ENCODE data around the gene FBXO3.
"Not testable (repeated sequence)": the region's sequence is repeated elsewhere in the genome, so short reads cannot be mapped to it uniquely, and the experiment has no call there.

FBXO3 gene

GRCh38 chr11:33725496-33725895 is 48.8 kb downstream of the FBXO3 start:
- DNase-seq: no peak

DNA sequence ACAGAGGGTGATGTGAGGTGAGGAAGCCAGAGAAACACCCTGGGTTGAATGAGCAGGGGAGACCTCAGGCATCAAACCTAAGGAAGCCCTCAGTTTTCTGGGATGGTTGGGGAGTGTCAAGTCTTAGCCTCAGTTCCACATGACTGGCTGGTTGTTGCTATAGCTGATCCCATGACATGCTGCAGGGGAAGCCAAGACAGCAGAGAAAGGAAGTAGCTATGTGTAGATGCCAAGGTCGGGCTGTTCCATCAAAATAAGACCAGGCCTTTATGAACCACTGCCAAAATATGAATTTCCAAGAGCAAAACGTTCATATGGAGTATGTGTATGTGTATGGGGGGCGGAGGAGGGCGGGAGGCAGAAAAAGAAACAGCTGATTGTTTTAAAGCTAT is 49.7 kb downstream of the FBXO3 start:
- DNase-seq: no peak

- no peak for DNase-seq
Measured at GRCh38 chr11:33723238-33723881, 51.0 kb downstream of the FBXO3 start.

- DNase-seq: no peak
Measured at GRCh38 chr11:33722590-33723234, 51.6 kb downstream of the FBXO3 start.

DNA sequence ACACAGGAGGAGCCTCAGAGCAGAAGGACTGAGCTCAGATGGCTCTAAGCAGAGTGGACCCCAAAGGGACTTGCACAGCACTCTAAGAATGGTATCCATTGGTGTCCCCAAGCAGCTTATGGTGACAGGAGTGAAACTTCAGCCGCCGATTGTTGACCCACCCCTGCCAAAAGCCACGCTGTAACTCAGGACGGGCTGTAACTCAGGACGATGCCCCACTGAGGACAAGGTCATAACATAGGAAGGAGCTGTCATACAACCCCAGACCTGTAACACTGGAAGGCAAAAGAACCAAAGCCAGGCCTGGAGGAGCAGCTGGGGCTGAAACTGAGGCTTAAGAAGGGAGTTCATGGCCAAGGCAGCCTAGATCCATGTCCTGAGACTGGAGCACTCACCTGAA is 52.3 kb downstream of the FBXO3 start:
- DNase-seq: no peak

DNA sequence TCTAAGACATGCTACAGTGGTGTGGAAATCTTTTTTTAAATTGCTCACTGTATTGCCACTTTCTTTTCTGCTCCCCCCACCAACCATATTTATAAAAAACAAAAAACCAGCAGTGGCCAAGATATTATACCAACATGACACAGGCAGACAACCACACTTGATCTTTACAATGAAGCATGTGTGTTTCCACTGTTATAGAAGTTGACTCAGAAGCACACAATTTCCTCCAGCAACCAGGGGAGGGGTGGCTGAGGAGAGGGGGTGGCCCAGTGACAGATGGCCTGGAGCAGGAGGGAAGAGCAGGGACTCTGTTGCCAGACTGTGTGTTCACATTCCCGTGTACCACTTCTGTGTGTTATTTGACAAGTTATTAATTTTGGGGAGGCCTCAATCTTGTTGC is 52.9 kb downstream of the FBXO3 start:
- no peak for DNase-seq

- no peak for DNase-seq
Measured at GRCh38 chr11:33719587-33719986, 54.7 kb downstream of the FBXO3 start.

DNA sequence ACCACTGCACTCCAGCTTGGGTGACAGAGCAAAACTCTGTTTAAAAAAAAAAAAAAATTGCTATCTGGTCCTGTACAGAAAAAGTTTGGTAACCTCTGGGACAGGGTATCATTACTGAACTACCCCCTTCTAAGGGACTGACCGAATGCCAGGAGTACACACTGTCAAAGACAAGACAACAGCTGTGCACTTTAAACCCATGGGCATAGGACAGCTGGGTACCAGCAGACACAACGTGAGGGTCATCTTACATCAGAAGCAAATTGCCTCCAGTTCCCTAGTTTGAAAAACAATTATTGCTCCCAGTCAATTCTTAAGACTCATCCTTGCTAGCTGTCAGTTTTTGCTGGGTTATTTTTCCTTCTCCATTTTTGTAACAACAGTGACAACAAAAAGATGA is 55.9 kb downstream of the FBXO3 start:
- DNase-seq: no peak

GRCh38 chr11:33716243-33716642 is 58.1 kb downstream of the FBXO3 start:
- no peak for DNase-seq

GRCh38 chr11:33713856-33714398 is 60.4 kb downstream of the FBXO3 start:
- DNase-seq: no peak

DNA sequence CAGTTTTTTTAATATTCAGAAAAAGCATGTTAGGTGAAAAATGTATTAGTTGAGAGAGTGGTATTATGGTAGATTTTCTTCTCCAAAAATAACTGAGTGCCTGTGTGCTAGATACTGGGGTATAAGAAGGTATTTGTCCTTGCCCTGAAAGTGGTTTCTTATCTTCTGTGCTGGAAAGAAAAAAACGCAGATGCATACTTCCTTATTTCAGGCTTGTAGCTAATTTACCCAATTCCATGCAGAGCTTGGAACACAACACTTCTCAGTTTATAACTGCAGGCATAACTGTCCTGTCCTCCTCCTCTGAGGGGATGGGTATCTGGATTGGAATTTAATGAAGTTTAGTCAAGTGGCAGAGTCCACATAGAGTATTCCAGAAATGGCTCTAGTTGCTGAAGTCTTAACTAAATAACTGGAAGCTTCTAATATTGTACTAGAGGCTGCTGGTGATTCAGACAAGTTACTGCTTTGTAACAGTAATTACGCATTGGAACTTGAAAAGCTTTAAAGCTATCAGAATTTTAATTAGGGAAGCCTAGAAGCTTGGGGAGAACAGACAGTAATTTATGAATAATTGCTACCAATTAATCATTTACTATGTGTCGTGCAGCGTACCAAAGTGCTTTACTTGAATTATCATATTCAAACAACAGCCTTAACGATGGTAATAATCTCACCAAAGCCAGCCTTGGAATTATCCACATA is 61.0 kb downstream of the FBXO3 start:
- no peak for DNase-seq

DNA sequence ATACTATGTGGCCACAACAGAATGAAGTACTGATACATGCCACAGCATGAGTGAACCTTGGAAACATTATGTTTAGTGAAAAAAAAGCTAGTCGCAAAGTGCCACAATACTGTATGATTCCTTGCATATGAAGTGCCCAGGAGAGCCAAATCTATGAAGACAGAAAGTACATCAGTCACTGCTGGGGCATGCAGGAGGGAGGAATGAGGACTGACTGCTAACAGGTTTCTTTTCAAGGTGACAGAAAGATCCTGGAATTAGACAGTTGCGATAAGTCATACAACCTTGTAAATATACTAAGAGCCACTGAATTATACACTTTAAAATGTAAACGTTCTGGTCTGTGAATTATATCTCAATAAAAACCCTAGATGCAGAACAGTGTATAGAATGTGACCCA is 61.9 kb downstream of the FBXO3 start:
- no peak for DNase-seq

DNA sequence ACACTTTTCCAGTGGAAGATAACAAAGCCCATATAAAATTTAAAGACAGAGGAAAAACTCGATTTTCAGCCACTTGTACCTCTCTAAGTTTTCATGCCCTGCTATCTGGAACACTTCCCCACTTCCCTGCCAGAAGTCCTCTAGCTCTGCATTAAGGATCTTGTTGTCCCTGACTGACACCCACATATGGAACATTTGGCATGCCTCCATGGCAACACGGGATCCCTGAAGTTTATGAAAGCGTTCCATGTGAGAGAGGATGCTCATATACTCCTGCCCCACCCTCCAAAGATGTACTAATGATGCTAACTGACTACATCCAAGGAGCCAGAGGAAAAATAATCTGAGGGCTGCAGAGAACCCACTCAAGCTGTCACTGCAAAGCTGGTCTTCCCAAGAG is 64.9 kb downstream of the FBXO3 start:
- DNase-seq: no peak

GRCh38 chr11:33708985-33709384 is 65.3 kb downstream of the FBXO3 start:
- DNase-seq: no peak

DNA sequence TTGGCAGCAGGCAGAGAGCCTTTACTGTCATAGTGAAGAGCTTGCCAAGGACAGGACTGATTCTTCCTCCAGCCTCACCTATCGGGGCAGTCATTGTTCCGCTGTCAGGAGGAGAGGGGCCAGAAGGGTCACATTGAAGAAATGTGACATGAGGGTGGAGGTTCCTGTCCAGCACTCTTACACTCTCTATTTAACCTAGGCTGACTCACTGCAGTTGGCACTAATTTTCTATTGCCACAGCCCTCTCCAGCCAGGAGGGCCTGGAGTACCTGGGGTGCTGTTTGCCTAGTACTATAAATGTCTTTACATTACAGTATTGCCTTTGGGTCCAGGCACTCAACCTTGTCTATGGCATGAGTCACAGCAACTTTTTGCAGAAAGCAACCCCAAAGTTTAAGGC is 66.5 kb downstream of the FBXO3 start:
- not testable (repeated sequence) for DNase-seq

GRCh38 chr11:33706966-33707365 is 67.4 kb downstream of the FBXO3 start:
- no peak for DNase-seq

- no peak for DNase-seq
Measured at GRCh38 chr11:33706546-33706945, 67.8 kb downstream of the FBXO3 start.

DNA sequence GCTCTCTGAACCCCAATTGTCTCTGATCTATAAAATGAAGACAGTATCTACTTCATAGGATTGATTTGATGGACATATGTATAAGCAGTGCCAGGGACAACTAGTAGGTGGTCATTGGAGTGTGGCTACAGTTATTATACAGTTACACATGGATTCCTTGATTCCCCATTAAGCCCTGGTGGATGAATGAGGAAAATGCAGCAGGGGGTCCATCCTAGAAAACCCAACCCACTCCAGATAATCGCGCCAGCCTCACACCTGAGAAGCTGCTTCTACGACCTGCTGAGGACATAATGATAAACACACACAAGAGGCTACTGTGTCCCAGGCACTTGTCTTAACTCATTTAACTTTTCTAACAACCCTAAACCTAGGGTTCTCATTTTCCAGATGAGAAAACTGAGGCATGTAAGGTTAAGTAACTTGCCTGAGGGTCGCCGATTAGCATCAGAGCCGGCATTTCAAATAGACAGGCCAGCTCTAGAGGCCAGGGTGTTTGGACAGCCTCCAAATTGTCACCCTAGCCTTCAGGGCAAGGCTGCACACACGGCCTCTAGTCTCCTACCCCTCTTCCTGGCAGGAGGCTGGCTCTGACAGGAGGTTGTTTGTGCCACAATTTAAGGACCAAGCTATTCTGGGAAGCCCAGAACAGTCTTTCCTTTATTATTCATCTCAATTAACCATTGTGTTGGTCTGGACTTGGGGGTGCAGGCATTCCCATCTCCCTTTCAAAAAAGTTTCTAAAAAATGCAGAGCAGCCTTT is 69.9 kb downstream of the FBXO3 start:
- DNase-seq: no peak

- no peak for DNase-seq
Measured at GRCh38 chr11:33703788-33704187, 70.5 kb downstream of the FBXO3 start.

DNA sequence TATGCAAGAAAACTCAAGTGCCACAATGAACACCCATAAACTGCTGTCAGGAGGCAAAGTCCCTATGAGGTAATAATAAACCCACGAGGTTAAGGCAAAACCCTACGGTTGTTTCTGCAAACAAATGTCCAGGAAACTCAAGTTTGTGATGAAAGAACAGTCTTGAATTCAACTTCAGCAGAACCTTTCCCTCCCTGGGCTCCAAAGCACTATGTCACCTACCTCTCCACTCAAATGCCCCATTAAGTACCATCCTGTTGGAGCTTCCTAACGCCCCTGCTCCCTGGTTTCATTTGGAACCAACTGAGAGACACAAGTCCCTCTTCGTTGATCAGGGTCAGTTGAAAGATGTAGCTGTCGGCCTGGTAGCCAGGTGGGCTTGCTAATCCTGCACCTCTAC is 71.1 kb downstream of the FBXO3 start:
- DNase-seq: no peak

DNA sequence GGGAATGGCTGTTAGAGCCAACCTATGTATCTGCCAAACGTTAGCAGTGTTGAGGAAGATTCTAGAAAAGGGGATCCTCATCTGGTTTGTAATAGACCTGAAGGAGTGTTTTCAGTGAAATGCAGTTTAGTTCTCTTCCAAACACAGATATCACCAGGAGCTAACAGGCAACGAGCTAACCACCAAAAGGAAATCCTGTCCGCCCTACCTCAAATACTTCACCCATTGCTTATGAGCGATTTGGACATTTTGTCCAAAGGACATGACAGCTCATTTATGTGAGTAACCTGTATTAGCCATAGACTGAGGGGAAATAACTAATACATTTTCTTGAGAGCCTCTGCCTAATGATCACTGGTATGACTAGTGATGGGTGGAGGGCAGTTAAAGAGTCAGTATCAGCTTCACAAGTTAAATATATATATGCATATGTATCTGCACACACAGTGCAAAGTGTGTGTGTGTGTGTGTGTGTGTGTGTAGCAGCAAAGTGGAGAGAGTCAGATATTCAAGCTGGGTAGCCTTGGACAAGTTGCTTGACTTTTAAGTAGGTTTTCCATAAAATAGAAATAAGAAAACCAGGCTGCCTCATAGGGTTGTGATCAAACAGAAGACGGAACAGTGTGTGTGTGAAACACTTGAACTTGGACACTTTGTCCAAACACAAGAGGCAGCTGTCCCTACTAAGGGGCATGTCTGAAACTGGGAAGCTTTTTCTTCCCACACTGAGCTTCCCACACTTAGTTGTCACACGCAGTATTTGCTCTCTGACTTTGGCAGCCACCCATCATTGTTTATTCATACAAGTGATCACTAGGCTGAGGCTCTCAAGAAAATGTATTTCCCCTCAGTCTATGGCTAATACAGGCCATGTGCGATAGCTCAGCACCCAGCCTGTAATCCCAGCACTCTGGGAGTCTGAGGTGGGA is 72.8 kb downstream of the FBXO3 start:
- DNase-seq: no peak

Measured in amniotic stem cell (primary cell).